DMS 273 (cell line): ENCODE results near the gene GDAP1L1.
"Not testable (repeated sequence)": the region's sequence is repeated elsewhere in the genome, so short reads cannot be mapped to it uniquely, and the experiment has no call there.

Experiments used
- DNase-seq: peaks from one replicate; lab custom pipeline; 2025; ENCODE audit not compliant: unreplicated experiment; lab: John Stamatoyannopoulos, UW

Gene GDAP1L1

GRCh38 chr20:44219170-44219730 is 27.9 kb upstream of the GDAP1L1 start:
- DNase-seq, result no peak

- no peak for DNase-seq
Observed at GRCh38 chr20:44219791-44220190, 27.3 kb upstream of the GDAP1L1 start.

GRCh38 chr20:44221368-44221954 is 25.6 kb upstream of the GDAP1L1 start:
- no peak for DNase-seq

- no peak for DNase-seq
Observed at GRCh38 chr20:44222027-44222426, 25.1 kb upstream of the GDAP1L1 start.

DNA sequence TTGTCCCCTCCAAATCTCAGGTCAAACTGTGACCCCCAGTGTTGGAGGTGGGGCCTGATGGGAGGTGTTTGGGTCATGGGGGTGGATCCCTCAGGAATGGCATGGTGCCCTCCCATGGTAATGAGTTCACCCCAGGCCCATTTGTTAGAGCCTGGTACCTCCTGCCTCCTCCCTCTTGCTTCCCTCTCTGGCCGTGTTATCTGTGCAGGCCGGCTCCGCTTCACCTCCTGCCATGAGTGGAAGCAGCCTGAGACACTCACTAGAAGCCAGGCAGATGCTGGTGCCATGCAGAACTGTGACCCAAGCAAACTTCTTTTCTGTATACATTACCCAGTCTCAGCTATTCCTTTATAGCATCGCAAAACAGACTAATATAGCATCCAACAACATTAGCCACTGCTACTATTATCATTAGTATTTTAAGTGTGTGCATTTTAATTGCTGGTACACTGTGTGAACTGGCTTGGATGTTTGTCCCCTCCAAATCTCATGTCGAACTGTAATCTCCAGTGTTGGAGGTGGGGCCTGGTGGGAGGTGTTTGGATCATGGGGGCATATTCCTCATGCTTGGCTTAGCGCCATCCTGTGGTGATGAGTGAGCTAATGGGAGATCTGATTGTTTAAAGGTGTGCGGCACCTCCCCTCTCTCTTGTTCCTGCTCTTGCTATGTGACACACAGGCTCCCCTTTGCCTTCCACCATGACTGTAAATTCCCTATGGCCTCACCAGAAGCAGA is 24.3 kb upstream of the GDAP1L1 start:
- peak; percentile 45 for DNase-seq

- no peak for DNase-seq
Observed at GRCh38 chr20:44223721-44224120, 23.4 kb upstream of the GDAP1L1 start.

DNA sequence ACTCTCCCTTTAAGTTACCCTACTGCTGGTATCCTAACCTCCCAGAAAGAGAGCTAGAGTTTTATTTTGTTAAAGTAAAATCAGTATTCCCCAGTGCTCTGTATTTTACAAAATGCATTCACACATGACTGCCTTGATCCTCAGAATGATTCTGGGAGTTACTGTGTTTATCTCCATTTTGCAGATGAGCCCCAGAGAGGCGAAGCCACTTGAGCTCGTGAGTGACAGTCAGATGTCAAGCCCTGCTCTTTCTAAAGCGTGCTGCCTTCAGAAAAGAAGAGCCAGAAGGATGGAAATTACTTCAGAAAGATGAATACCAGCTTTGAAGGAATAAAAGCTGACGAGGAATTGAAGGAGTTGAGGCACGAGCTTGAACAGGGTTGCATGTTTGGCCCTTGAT is 22.5 kb upstream of the GDAP1L1 start:
- no peak for DNase-seq

DNA sequence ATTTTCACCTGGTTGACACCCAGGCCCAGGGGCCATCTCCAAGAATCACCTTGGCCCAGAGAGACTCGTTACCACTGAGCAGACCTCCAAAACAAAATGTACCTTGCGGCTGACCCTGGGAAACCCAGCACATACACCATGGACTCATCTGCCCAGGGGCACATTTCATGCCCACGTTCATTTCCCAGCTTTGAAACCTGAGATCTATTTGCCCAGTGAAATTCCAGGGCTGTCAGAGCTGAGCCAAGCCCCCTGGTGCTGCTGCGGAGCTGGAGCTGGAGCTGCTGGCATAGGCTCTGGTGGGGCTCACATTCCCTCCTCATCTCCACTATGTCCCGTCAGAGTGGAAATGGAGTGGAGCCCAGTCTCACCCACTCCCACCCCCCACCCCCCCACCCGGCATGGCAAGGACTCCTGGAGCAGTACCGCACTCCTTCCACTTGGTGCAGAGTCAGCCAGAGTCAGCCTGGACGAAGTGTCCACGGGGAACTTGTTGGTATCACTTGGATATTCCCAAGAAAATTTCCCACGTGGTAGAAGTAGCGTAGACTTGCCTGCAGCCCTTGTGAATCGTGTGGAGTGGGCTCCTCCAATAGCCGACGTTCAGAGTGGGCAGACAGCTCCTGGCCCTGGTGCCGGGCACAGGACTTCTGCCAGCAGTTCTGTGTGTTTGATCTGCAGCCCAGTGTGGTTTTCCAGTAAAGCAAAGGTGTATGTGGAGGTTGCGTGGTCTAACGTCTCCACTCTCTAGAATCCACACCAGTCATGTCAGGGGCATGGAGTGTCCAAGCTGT is 18.4 kb upstream of the GDAP1L1 start:
- peak; percentile 20 for DNase-seq

DNA sequence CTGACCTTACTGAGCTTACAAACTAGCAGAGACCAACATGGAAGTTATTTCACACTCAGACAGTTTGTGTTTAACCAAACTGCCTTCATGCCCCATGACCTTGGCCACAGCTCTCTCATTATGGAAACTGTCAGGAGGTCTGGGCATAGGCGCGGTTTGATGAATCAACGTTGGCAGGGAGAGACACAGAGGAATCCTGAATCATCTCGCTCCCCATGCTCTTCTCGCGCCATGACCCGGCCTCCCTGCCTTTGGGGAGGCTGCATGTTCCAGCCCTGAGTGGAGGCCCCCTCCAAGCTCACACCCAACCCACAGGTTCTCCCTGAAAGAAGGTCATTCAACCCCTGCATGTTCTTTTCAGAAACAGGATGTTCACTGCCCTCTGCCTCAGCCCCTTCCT is 15.9 kb upstream of the GDAP1L1 start:
- no peak for DNase-seq

DNA sequence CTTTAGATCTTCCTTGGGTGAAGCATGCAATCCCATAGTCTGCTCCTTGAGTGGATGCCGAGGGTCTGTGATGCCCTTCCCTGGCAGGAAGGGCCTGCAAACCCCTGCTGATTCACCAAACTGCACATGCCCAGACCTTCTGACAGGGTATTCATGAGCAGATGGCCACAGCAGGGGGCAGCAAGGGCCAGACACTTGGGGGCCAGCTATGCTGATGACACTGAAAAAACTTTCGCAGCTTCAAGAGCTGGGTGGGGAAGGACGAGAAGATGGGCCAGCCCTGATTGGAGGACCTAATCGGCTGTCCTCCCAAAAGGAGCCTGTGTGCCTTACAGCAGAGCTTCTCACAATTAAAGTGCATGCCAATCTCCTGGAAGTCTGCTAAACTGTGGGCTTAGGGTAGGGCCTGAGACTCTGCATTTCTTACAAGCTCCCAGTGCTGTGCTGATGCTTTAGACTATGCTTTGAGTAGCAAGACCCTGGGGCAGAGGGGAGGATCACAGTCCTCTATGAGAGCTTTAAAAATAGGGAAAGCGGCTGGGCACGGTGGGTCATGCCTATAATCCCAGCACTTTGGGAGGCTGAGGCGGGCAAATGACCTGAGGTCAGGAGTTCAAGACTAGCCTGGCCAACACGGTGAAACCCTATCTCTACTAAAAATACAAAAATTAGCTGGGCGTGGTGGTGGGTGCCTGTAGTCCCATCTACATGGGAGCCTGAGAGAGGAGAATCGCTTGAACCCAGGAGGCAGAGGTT is 15.2 kb upstream of the GDAP1L1 start:
- peak; percentile 80 for DNase-seq

GRCh38 chr20:44232469-44232856 is 14.6 kb upstream of the GDAP1L1 start:
- DNase-seq, result not testable (repeated sequence)

DNA sequence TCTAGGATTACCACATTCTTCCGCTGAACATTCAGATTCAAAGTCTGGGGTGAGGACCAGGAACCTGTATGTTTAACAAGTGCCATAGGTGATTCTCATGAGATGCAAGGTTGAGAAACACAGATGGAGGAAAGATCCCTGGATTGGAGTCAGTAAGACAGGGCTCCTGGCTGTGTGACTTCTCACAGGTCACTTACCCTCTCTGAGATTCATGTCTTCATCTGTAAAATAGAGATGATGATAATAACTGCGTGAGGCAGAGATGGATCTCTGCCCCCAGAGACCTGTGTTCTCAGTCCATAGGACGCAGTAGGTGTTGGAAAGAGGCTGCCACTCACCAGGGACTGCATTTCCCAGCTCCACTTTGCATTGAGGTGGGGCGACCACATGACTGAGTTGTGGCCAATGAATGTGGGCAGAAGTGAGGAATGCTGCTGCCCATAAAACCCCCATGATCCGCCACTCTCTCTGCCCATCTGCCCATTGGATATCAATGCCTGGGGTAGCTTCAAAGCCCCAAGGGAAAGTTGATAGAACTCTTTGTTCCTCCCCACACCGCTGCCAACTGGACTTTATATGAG is 13.6 kb upstream of the GDAP1L1 start:
- no peak for DNase-seq

- no peak for DNase-seq
Observed at GRCh38 chr20:44234566-44235317, 12.4 kb upstream of the GDAP1L1 start.

DNA sequence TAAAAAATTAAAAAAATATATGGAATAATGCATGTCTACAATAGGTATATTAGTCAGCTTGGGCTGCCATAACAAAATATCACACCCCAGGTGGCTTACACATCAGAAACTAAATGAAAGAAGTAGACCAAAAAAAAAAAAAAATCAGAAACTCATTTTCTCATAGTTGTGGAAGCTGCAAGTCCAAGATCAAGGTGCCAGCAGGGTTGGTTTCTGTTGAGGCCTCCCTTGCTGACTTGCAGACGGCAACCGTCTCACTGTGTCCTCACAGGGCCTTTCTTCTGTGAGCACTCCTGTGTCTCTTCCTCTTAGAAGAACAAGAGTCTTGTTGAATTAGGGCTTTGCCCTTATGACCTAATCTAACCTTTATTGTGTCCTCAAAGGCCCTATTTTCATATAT is 11.4 kb upstream of the GDAP1L1 start:
- peak; percentile 19 for DNase-seq

DNA sequence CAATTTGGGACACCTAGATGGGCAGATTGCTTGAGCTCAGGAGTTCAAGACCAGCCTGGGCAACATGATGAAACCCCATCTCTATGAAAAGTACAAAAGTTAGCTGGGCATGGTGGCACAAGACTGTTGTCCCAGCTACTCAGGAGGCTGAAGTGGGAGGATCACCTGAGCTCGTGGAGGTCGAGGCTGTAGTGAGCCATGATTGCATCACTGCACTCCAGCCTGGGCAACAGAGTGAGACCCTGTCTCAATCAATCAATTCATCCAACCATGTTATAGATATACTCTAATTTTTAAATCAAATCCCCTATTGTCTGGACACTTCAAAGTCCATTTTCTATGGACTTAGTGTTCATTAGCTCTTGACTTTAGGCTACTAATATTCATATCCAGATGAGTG is 10.3 kb upstream of the GDAP1L1 start:
- not testable (repeated sequence) for DNase-seq

DNA sequence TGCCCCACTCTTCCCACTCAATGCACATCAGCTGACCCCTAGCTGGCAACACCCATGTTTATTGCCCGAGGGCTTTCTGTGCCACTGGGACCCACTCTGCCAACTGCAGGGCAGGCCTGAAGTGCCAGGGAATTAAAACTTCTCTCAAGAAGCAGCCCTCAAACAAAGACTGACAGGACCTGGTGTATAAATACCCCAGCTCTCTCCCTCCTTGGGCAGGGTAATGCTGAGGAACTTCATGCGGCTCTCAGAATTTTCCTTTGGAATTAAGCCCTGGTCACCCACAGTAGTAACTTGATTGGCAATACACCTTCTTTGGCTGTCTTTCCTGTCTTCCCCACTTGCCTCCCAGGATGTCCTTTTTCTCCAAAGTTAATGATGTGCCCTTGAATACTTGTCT is 5.3 kb upstream of the GDAP1L1 start:
- DNase-seq, result no peak

GRCh38 chr20:44245977-44246376 is 1.1 kb upstream of the GDAP1L1 start:
- DNase-seq, result peak; percentile 4

DNA sequence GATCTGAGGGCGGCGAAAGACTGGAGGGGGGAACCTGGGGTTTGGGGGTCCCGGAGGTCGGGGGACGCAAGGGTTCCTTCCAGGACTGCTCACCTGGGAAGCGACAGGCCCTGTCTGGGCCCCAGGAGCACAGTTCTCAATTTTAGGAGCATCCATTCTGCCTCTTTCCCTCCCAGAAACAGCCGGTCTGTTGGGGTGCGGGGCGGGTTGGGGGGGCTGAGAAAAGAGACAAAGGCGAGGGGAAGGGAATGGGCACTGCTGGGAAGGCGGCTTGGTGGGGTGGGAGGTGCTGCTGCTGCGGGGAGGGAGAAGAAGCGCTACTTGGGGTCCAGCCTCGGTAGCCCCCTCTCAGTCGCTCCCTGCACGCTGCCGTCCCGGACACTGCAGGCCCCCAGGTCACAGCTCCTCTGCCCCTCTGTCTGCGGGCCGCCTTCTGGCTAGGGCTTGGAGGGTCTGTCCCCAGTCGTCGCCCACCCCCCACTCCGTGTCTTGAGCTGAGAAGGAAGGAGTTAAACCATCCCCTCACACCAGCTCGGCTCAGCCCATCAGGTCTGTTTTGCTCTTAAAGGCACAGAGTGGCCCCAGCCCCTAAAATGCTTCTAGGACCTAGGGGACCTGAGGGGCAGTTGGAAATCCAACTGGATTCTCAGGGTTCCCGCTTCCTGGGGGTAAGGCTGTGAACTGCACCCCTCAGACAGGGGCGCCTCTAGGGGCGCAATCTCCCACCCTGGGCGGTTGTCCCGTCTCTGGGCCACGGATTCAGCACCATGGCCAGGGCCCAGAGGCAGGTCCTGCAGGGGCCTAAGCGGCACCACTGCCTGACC is 690 bp downstream of the GDAP1L1 start:
- DNase-seq, result peak; percentile 60

- no peak for DNase-seq
Observed at GRCh38 chr20:44248410-44248759, 1.3 kb downstream of the GDAP1L1 start.
